ENCODE data around the gene WNT10A.

DNA sequence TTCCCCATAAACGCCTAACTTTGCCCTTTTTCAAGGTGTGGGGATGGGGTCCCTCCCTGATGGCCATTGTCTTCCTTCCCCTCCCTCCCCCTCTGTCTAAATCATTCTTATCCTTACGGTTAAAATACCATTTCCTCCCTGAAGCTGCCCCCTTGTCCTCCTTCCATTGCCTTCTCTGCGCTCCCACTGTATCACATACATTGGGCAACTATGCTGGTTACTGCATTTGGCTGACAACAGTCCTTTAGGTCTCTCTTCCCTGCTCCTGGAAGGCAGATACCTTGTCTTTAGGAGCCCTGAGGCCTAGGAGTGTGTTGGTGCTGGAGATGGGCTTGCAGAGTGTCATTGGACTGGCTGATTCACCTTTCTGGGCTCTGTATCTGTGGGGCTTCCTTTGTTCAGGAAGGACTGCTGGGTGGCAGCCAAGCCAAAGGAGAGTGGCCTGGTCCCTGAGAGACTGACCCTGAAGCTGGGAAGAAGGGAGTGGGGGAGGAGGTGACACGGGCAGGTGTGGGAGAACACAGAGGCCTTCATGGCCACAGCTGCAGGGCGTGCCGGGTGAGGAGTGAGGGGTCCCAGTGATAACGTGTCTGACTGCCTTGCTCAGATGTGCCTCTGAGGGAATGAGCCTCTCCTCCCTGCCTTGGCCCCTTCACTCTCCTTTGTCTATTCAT is 18.9 kb upstream of the WNT10A start:
- TF ChIP-seq SIN3A (IDR thresholded peaks at IDR 0.05; ENCODE audit: borderline replicate concordance, insufficient read depth, low read length) = no peak
- TF ChIP-seq, protein P1, sequence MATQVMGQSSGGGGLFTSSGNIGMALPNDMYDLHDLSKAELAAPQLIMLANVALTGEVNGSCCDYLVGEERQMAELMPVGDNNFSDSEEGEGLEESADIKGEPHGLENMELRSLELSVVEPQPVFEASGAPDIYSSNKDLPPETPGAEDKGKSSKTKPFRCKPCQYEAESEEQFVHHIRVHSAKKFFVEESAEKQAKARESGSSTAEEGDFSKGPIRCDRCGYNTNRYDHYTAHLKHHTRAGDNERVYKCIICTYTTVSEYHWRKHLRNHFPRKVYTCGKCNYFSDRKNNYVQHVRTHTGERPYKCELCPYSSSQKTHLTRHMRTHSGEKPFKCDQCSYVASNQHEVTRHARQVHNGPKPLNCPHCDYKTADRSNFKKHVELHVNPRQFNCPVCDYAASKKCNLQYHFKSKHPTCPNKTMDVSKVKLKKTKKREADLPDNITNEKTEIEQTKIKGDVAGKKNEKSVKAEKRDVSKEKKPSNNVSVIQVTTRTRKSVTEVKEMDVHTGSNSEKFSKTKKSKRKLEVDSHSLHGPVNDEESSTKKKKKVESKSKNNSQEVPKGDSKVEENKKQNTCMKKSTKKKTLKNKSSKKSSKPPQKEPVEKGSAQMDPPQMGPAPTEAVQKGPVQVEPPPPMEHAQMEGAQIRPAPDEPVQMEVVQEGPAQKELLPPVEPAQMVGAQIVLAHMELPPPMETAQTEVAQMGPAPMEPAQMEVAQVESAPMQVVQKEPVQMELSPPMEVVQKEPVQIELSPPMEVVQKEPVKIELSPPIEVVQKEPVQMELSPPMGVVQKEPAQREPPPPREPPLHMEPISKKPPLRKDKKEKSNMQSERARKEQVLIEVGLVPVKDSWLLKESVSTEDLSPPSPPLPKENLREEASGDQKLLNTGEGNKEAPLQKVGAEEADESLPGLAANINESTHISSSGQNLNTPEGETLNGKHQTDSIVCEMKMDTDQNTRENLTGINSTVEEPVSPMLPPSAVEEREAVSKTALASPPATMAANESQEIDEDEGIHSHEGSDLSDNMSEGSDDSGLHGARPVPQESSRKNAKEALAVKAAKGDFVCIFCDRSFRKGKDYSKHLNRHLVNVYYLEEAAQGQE (IDR thresholded peaks at IDR 0.05; ENCODE audit: insufficient read depth in 1 of 2, low read depth in 2 of 2, low read length in 2 of 2) = no peak
- no peak for TF ChIP-seq FOXP2 (optimal IDR thresholded peaks at IDR 0.05; ENCODE audit: borderline replicate concordance, extremely low read depth, extremely low read length, insufficient read depth)

All from PFSK-1 (cell line).